HepG2 (cell line): ENCODE results near the gene CELSR3. TPM values are rescaled to one million over a fixed set of nuclear protein-coding genes. Genes with fewer than 3 reads are reported as not detected.
A peak's percentile ranks its signal among the peaks of the same experiment; 100 is the strongest.

Experiments used
- ATAD3A ChIP-seq: sonication (generic); formaldehyde crosslinking; IDR thresholded peaks from 2 replicates; pipeline ENCODE4 v1.4.0; 2020; ENCODE audit warnings: missing genetic modification reagents
- DPF2 ChIP-seq: sonication (generic); formaldehyde crosslinking; IDR thresholded peaks from 2 replicates; pipeline ENCODE4 v1.4.0; 2020; ENCODE audit warnings: mild to moderate bottlenecking, low read depth, missing genetic modification reagents, borderline replicate concordance
- HDAC1 ChIP-seq: sonication (generic); formaldehyde crosslinking; IDR thresholded peaks from 2 replicates; pipeline ENCODE4 v1.5.1; 2020; ENCODE audit warnings: mild to moderate bottlenecking, missing genetic modification reagents
- MNT ChIP-seq: fragments of 450-650 bp; IDR thresholded peaks from 2 replicates; pipeline ENCODE4 v1.6.1; 2016
- MYNN ChIP-seq: sonication (generic); formaldehyde crosslinking; IDR thresholded peaks from 2 replicates; pipeline ENCODE4 v1.4.0; 2020; ENCODE audit warnings: mild to moderate bottlenecking, low read depth, missing genetic modification reagents
- PCBP2 ChIP-seq: fragments of 200-400 bp; formaldehyde crosslinking; optimal IDR thresholded peaks from 2 replicates; pipeline ENCODE3; 2018; ENCODE audit warnings: low read length, low read depth; ENCODE audit not compliant: poor library complexity, severe bottlenecking
- XBP1 ChIP-seq: sonication (generic); formaldehyde crosslinking; IDR thresholded peaks from 2 replicates; pipeline ENCODE4 v1.5.0; 2020; ENCODE audit warnings: missing genetic modification reagents
- ZBTB44 ChIP-seq: sonication (generic); formaldehyde crosslinking; IDR thresholded peaks from 2 replicates; pipeline ENCODE4 v1.4.0; 2020; ENCODE audit warnings: missing genetic modification reagents
- ZNF207 ChIP-seq: fragments of 450-650 bp; IDR thresholded peaks from 2 replicates; pipeline ENCODE4 v1.6.1; 2016; ENCODE audit warnings: antibody characterized with exemption, borderline replicate concordance
- ZNF234 ChIP-seq: sonication (generic); formaldehyde crosslinking; conservative IDR thresholded peaks from 2 replicates; pipeline ENCODE4 v1.5.1; 2020; ENCODE audit warnings: mild to moderate bottlenecking, missing genetic modification reagents
- ZNF724P ChIP-seq: sonication (generic); formaldehyde crosslinking; IDR thresholded peaks from 2 replicates; pipeline ENCODE4 v1.8.0; 2022; ENCODE audit warnings: missing genetic modification reagents, borderline replicate concordance
- ZNF770 ChIP-seq: sonication (generic); formaldehyde crosslinking; IDR thresholded peaks from 2 replicates; pipeline ENCODE4 v1.5.0; 2020; ENCODE audit warnings: mild to moderate bottlenecking, missing genetic modification reagents
- polyA plus RNA-seq, 8 experiments: library from polyadenylated mRNA; depleted of rRNA in 3 of 8; stranded (reverse) in 7 of 8; unstranded in 1 of 8; fragments of >200 nt; fragmentation: Illumina TruSeq in 4 of 8; extraction: Trizol in 4 of 8; gene quantifications; 2 replicates each; pipeline versions ENCODE4 v1.2.1 to v1.2.3, GENCODE V29; 2011 to 2016; ENCODE audit warnings: low read depth in 4 of 8, missing spikeins in 1 of 8, mixed read lengths in 1 of 8; ENCODE audit not compliant: insufficient read depth in 1 of 8
- total RNA-seq, 5 experiments: library from RNA; depleted of rRNA; stranded (reverse); fragments of >200 nt; fragmentation: Illumina TruSeq; extraction: Trizol; gene quantifications; 2 replicates each; pipeline ENCODE4 v1.2.3, GENCODE V29; 2016; ENCODE audit warnings: low read depth in 1 of 5
- TF ChIP-seq, protein P1 (sequence below): sonication (generic); formaldehyde crosslinking; IDR thresholded peaks from 2 replicates; pipeline ENCODE4 v1.5.0; 2020; ENCODE audit warnings: missing genetic modification reagents, mild to moderate bottlenecking, borderline replicate concordance
- TF ChIP-seq, protein P2 (sequence below): sonication (generic); formaldehyde crosslinking; IDR thresholded peaks from 2 replicates; pipeline ENCODE4 v1.8.0; 2022; ENCODE audit warnings: mild to moderate bottlenecking, missing genetic modification reagents; ENCODE audit not compliant: insufficient replicate concordance
- TF ChIP-seq, protein P3 (sequence below): IDR thresholded peaks from 2 replicates; pipeline ENCODE4 v1.6.1; 2016; ENCODE audit warnings: missing genetic modification reagents, missing compliant biosample characterization
- TF ChIP-seq, protein P4 (sequence below): sonication (generic); formaldehyde crosslinking; IDR thresholded peaks from 2 replicates; pipeline ENCODE4 v1.4.0; 2020; ENCODE audit warnings: missing genetic modification reagents, borderline replicate concordance

Gene CELSR3
- total and polyA plus RNA-seq, 2 of the 13 experiments (the other 11 are each of a cell fraction or from before 2014, with no cell fraction given), result 5.4 to 6.7 TPM

GRCh38 chr3:48656061-48656840 lies 6.4 kb downstream of the CELSR3 start (continued):
- TF ChIP-seq ZNF207, result no peak
- TF ChIP-seq, protein P1, sequence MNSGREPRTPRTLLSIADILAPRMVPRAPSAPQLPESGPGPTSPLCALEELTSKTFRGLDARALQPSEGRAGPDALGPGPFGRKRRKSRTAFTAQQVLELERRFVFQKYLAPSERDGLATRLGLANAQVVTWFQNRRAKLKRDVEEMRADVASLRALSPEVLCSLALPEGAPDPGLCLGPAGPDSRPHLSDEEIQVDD, result no peak
- TF ChIP-seq PCBP2, result no peak
- no peak for TF ChIP-seq MNT
- TF ChIP-seq, protein P2, sequence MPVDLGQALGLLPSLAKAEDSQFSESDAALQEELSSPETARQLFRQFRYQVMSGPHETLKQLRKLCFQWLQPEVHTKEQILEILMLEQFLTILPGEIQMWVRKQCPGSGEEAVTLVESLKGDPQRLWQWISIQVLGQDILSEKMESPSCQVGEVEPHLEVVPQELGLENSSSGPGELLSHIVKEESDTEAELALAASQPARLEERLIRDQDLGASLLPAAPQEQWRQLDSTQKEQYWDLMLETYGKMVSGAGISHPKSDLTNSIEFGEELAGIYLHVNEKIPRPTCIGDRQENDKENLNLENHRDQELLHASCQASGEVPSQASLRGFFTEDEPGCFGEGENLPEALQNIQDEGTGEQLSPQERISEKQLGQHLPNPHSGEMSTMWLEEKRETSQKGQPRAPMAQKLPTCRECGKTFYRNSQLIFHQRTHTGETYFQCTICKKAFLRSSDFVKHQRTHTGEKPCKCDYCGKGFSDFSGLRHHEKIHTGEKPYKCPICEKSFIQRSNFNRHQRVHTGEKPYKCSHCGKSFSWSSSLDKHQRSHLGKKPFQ (CRISPR knock-in tag), result no peak
- no peak for TF ChIP-seq ZNF724P (CRISPR knock-in tag)
- TF ChIP-seq MYNN (CRISPR knock-in tag), result no peak
- TF ChIP-seq ZNF770, result no peak
- no peak for TF ChIP-seq DPF2
- TF ChIP-seq, protein P3, sequence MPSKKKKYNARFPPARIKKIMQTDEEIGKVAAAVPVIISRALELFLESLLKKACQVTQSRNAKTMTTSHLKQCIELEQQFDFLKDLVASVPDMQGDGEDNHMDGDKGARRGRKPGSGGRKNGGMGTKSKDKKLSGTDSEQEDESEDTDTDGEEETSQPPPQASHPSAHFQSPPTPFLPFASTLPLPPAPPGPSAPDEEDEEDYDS (CRISPR knock-in tag), result no peak
- no peak for TF ChIP-seq ZBTB44 (CRISPR knock-in tag)
- no peak for TF ChIP-seq ATAD3A (CRISPR knock-in tag)
- 0 out of 2 replicates have a peak, but pooled peaks have one; percentile 33 for TF ChIP-seq ZNF234 (CRISPR knock-in tag)
- peak; percentile 64 for TF ChIP-seq HDAC1 (CRISPR knock-in tag)
- TF ChIP-seq, protein P4, sequence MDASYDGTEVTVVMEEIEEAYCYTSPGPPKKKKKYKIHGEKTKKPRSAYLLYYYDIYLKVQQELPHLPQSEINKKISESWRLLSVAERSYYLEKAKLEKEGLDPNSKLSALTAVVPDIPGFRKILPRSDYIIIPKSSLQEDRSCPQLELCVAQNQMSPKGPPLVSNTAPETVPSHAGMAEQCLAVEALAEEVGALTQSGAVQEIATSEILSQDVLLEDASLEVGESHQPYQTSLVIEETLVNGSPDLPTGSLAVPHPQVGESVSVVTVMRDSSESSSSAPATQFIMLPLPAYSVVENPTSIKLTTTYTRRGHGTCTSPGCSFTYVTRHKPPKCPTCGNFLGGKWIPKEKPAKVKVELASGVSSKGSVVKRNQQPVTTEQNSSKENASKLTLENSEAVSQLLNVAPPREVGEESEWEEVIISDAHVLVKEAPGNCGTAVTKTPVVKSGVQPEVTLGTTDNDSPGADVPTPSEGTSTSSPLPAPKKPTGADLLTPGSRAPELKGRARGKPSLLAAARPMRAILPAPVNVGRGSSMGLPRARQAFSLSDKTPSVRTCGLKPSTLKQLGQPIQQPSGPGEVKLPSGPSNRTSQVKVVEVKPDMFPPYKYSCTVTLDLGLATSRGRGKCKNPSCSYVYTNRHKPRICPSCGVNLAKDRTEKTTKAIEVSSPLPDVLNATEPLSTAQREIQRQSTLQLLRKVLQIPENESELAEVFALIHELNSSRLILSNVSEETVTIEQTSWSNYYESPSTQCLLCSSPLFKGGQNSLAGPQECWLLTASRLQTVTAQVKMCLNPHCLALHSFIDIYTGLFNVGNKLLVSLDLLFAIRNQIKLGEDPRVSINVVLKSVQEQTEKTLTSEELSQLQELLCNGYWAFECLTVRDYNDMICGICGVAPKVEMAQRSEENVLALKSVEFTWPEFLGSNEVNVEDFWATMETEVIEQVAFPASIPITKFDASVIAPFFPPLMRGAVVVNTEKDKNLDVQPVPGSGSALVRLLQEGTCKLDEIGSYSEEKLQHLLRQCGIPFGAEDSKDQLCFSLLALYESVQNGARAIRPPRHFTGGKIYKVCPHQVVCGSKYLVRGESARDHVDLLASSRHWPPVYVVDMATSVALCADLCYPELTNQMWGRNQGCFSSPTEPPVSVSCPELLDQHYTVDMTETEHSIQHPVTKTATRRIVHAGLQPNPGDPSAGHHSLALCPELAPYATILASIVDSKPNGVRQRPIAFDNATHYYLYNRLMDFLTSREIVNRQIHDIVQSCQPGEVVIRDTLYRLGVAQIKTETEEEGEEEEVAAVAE (CRISPR knock-in tag), result no peak
- no peak for TF ChIP-seq XBP1 (CRISPR knock-in tag)
